SK-N-MC (cell line): Measurements from ENCODE around the gene HSP90AA1.

Source experiments
- DNase-seq: peaks from one replicate; pipeline ENCODE4 v3.0.0-alpha.2; 2011; ENCODE audit warnings: low read depth, low spot score
- H3K27ac ChIP-seq: fragments of 200-600 bp; sonication (generic); 2 replicates; pipeline ENCODE4 v1.5.1; 2016; ENCODE audit warnings: mixed run types
- H3K36me3 ChIP-seq: fragments of 200-600 bp; sonication (generic); 2 replicates; pipeline ENCODE4 v1.6.1; 2017; ENCODE audit warnings: antibody characterized with exemption, low read length, mixed read lengths; ENCODE audit not compliant: insufficient read depth
- H3K4me3 ChIP-seq: fragments of 200-600 bp; sonication (generic); 2 replicates; pipeline ENCODE4 v1.5.1; 2016
- H3K9ac ChIP-seq: fragments of 200-600 bp; sonication (generic); 2 replicates; pipeline ENCODE4 v1.8.0; 2017; ENCODE audit warnings: mixed run types, mixed read lengths; ENCODE audit not compliant: insufficient read length
- H3K9me3 ChIP-seq: fragments of 200-600 bp; sonication (generic); 2 replicates; pipeline ENCODE4 v1.6.1; 2017; ENCODE audit warnings: low read depth, mild to moderate bottlenecking, antibody characterized with exemption, low read length, moderate library complexity, mixed read lengths
- EZH2 ChIP-seq: fragments of 200-600 bp; sonication (generic); IDR thresholded peaks from one replicate; pipeline ENCODE4 v1.6.1; 2017; ENCODE audit warnings: antibody characterized with exemption
- FOXP2 ChIP-seq: optimal IDR thresholded peaks from 2 replicates; pipeline ENCODE3; 2011; ENCODE audit warnings: mild to moderate bottlenecking, moderate library complexity; ENCODE audit not compliant: insufficient read depth; ENCODE audit errors: extremely low read length, control extremely low read depth
- POLR2AphosphoS5 ChIP-seq: IDR thresholded peaks from 2 replicates; pipeline ENCODE4 v1.6.1; 2012; ENCODE audit warnings: mild to moderate bottlenecking, low read depth, low read length, borderline replicate concordance

The HSP90AA1 gene

GRCh38 chr14:102043251-102044025 is 43.4 kb downstream of the HSP90AA1 start:
- DNase-seq: no peak
- Histone ChIP-seq H3K27ac (no peak overlapping the region), H3K9me3 (no peaks in the 10 kb centered on the region), H3K36me3 (peaks cover 91% of the 10 kb centered on the region), H3K4me3 (no peak overlapping the region), H3K9ac (no peak overlapping the region)
- TF ChIP-seq POLR2AphosphoS5 (no peak), FOXP2 (no peak), EZH2 (no peak)

DNA sequence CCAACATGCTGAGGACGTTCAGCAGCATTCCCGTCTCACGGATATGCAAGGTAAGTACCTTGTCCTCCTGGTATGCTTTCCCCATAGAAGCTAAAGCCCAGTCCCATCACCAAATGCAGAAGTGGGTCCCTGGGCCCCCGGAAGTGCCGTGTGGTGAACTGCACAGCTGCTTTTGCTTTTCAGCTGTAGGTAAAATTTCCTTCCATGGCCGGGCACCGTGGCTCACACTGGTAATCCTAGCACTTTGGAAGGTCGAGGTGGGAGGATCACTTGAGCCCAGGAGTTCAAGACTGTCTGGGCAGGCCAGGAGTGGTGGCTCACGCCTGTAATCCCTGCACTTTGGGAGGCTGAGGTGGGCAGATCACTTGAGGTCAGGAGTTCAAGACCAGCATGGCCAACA is 44.1 kb downstream of the HSP90AA1 start:
- H3K27ac ChIP-seq: no peak overlapping the region
- H3K9ac ChIP-seq: no peak overlapping the region
- peaks cover 91% of the 10 kb centered on the region for H3K36me3 ChIP-seq
- no peaks in the 10 kb centered on the region for H3K9me3 ChIP-seq
- TF ChIP-seq FOXP2 (no peak), EZH2 (no peak), POLR2AphosphoS5 (no peak)
- no peak overlapping the region for H3K4me3 ChIP-seq
- DNase-seq: no peak

DNA sequence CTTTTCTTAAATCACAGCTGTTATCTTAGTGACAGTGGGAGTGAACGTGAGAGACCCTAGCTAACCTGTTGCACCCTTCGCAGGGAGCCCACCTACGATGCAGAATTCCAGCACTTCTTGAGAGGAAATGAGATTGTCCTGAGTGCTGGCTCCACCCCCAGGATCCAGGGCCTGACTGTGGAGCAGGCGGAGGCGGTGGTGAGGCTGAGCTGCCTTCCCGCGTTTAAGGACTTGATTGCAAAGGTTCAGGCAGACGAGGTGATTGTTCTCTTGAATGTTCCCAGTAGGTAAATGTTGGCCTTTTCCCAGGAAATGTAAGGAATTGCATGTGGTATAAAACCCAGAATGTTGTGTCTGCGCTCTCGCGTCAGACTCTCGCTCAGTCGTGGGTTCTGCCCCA is 46.7 kb downstream of the HSP90AA1 start:
- DNase-seq: no peak
- TF ChIP-seq EZH2 (no peak), POLR2AphosphoS5 (no peak)
- H3K36me3 ChIP-seq: peaks cover 97% of the 10 kb centered on the region

DNA sequence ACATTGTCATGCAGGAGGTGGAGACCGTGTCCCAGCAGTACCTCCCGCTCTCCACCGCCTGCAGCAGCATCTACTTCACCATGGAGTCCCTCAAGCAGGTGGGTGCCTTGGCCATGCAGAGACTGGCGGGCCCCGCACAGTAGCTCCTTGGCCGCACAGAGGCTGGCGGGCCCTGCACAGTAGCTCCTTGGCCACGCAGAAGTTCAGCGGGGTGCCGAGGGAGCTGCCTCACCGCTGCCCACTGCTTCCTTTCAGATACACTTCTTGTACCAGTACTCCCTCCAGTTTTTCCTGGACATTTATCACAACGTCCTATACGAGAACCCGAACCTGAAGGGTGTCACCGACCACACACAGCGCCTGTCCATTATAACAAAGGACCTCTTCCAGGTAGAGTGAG is 47.7 kb downstream of the HSP90AA1 start:
- no peak for TF ChIP-seq EZH2
- TF ChIP-seq POLR2AphosphoS5: no peak
- TF ChIP-seq FOXP2: no peak
- H3K36me3 ChIP-seq: peaks cover 97% of the 10 kb centered on the region
- DNase-seq: no peak

More for the DNA sequence above, 46.7 kb downstream of the HSP90AA1 start:
- no peaks in the 10 kb centered on the region for H3K9me3 ChIP-seq
- no peak overlapping the region for H3K27ac ChIP-seq
- no peak overlapping the region for H3K4me3 ChIP-seq
- H3K9ac ChIP-seq: no peak overlapping the region

DNA sequence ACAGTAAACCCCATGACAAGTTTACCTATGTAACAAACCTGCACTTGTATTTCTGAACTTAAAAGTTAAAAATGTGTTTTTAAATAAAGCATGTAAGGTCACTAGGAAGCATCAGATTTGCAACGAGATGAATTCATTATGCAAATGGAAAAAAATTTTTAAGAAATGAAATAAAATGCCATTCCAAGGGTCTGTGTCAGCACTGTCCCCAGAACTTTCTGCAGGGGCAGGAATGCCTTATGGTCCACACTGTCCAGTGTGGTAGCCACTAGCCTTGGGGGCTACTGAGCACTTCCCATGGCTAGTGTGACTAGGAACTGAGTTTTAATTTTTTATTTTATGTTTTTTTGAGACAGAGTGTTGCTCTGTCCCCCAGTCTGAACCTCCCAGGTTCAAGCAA is 49.2 kb downstream of the HSP90AA1 start:
- no peak overlapping the region for H3K9ac ChIP-seq
- no peaks in the 10 kb centered on the region for H3K9me3 ChIP-seq
- TF ChIP-seq EZH2 (no peak), FOXP2 (no peak), POLR2AphosphoS5 (no peak)
- peaks cover 97% of the 10 kb centered on the region for H3K36me3 ChIP-seq
- no peak for DNase-seq
- no peak overlapping the region for H3K27ac ChIP-seq
- no peak overlapping the region for H3K4me3 ChIP-seq

More for the DNA sequence above, 47.7 kb downstream of the HSP90AA1 start:
- Histone ChIP-seq H3K27ac (no peak overlapping the region), H3K9ac (no peak overlapping the region), H3K4me3 (no peak overlapping the region), H3K9me3 (no peaks in the 10 kb centered on the region)

- no peaks in the 10 kb centered on the region for H3K9me3 ChIP-seq
- H3K36me3 ChIP-seq: peaks cover 95% of the 10 kb centered on the region
- H3K27ac ChIP-seq: no peak overlapping the region
- TF ChIP-seq EZH2 (no peak), FOXP2 (no peak), POLR2AphosphoS5 (no peak)
- H3K9ac ChIP-seq: no peak overlapping the region
- H3K4me3 ChIP-seq: no peak overlapping the region
- DNase-seq: no peak
These were observed 50.9 kb downstream of the HSP90AA1 start for GRCh38 chr14:102035914-102036313.

- Histone ChIP-seq H3K4me3 (no peak overlapping the region), H3K36me3 (peaks cover 96% of the 10 kb centered on the region), H3K9me3 (no peaks in the 10 kb centered on the region), H3K9ac (no peak overlapping the region), H3K27ac (no peak overlapping the region)
- DNase-seq: no peak
- no peak for TF ChIP-seq POLR2AphosphoS5
- no peak for TF ChIP-seq FOXP2
- no peak for TF ChIP-seq EZH2
These were observed 52.5 kb downstream of the HSP90AA1 start for GRCh38 chr14:102034301-102034700.

- Histone ChIP-seq H3K27ac (no peak overlapping the region), H3K4me3 (no peak overlapping the region), H3K9ac (no peak overlapping the region), H3K36me3 (peaks cover 96% of the 10 kb centered on the region), H3K9me3 (no peaks in the 10 kb centered on the region)
- no peak for DNase-seq
- no peak for TF ChIP-seq EZH2
- no peak for TF ChIP-seq FOXP2
- TF ChIP-seq POLR2AphosphoS5: no peak
These were observed 53.6 kb downstream of the HSP90AA1 start for GRCh38 chr14:102033241-102033640.
